ENCODE data around the gene ORC2.
"Not testable (repeated sequence)": the region's sequence is repeated elsewhere in the genome, so short reads cannot be mapped to it uniquely, and the experiment has no call there.

Gene ORC2

DNA sequence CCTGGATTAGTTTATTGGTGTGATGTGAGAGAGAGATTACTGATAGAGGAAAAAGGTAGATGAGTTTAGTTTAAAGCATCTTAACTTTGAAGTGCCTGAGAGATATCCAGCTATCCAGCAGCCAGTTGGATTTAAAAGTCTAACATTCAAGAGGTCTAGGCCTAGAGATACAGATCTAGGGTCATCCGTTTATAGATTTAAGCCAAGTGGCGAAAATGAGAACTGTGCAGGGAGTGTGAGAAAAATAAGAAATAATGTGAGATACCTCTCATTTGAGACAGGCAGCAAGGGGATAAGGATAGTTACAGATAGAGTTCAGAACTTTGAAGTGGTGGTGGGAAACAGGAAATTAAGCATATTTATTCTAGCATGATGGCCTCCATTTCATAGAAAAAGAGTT lies 5.3 kb upstream of the ORC2 start:
- H3K4me3 ChIP-seq (ENCODE audit: low read depth, low read length) = no peak overlapping the region
- in situ Hi-C loops (cut with HindIII; ENCODE audit: low pct_ligation_motif_present, low sequenced_read_pairs) = no loop called here
- DNase-seq = no peak
- no peak overlapping the region for H3K27ac ChIP-seq
- H3K36me3 ChIP-seq (replicated peaks) = no peaks in the 10 kb centered on the region
- H3K27me3 ChIP-seq (replicated peaks) = no peaks in the 10 kb centered on the region
- TF ChIP-seq, protein P1, sequence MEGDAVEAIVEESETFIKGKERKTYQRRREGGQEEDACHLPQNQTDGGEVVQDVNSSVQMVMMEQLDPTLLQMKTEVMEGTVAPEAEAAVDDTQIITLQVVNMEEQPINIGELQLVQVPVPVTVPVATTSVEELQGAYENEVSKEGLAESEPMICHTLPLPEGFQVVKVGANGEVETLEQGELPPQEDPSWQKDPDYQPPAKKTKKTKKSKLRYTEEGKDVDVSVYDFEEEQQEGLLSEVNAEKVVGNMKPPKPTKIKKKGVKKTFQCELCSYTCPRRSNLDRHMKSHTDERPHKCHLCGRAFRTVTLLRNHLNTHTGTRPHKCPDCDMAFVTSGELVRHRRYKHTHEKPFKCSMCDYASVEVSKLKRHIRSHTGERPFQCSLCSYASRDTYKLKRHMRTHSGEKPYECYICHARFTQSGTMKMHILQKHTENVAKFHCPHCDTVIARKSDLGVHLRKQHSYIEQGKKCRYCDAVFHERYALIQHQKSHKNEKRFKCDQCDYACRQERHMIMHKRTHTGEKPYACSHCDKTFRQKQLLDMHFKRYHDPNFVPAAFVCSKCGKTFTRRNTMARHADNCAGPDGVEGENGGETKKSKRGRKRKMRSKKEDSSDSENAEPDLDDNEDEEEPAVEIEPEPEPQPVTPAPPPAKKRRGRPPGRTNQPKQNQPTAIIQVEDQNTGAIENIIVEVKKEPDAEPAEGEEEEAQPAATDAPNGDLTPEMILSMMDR (IDR thresholded peaks at IDR 0.05; ENCODE audit: low read depth, low read length, missing control alignments) = no peak

DNA sequence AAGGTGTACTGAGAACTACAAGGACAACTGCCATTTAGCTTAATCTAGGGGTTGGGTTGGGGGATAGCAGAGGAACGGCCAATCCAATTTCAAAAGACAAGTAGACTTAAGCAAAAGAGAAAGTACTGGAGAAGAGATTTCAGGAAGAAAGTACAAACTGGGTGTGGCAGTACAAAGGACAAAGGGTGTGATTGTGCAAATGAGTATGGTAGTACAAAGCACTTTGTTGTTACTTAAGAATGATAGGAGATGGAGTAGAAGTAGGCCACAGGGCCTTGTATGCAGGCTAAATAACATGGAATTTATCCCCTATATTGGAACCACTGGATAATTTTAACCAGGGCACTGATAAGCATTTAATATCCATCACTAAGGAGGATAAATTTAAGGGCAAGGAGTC lies 4.7 kb upstream of the ORC2 start:
- Histone ChIP-seq H3K27ac (no peak overlapping the region), H3K27me3 (replicated peaks) (no peaks in the 10 kb centered on the region), H3K4me3 (ENCODE audit: low read depth, low read length) (no peak overlapping the region), H3K36me3 (replicated peaks) (no peaks in the 10 kb centered on the region)
- no peak for DNase-seq
- in situ Hi-C loops (cut with HindIII; ENCODE audit: low pct_ligation_motif_present, low sequenced_read_pairs) = no loop called here
- TF ChIP-seq, protein P1 (IDR thresholded peaks at IDR 0.05; ENCODE audit: low read depth, low read length, missing control alignments) = no peak

DNA sequence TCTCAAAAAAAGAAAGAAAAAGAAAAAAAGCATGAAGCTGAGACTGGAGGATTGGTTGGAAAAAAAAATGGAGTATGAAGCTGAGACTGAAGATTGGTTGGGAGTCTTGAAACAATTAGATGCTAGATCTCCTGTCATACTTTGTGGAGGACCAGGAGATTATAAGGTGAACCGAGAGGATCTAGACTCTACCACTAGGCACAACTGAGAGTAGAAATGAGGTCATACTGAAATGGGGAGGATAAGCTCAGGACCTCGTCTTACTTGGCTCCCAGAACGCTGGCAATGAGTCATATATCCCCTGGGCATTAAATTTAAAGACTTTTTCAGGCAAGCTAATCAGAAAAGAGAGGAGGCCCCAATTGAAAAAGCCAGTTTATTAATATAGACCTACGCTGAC lies 3.3 kb upstream of the ORC2 start:
- Histone ChIP-seq H3K27ac (peak overlapping the region; percentile 1), H3K27me3 (replicated peaks) (no peaks in the 10 kb centered on the region), H3K36me3 (replicated peaks) (no peaks in the 10 kb centered on the region), H3K4me3 (ENCODE audit: low read depth, low read length) (no peak overlapping the region)
- DNase-seq = peak; percentile 88
- in situ Hi-C loops (cut with HindIII; ENCODE audit: low pct_ligation_motif_present, low sequenced_read_pairs) = no loop called here
- TF ChIP-seq, protein P1 (IDR thresholded peaks at IDR 0.05; ENCODE audit: low read depth, low read length, missing control alignments) = peak; percentile 8

DNA sequence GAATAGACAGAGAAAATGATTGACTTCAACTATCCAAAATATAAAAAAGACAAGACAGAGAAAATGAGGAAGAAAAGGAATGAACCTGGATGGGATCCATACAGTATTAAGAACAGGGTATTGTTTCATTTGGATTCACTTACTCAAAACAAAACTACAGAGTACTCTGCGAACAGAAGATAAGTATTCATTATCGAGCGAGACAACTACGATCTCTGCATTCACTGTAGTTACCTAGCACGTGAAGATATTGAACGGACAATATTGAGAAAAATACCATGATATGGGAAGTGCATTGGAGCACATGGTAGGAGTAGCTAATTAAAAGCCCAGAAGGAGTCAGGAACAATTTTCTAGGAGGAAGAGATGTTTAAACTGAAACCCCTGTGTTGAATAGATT lies 1.0 kb upstream of the ORC2 start:
- H3K36me3 ChIP-seq (replicated peaks) = no peaks in the 10 kb centered on the region
- TF ChIP-seq, protein P1 (IDR thresholded peaks at IDR 0.05; ENCODE audit: low read depth, low read length, missing control alignments) = no peak
- H3K27ac ChIP-seq = no peak overlapping the region
- in situ Hi-C loops (cut with HindIII; ENCODE audit: low pct_ligation_motif_present, low sequenced_read_pairs) = no loop called here
- peak overlapping the region; percentile 97 for H3K4me3 ChIP-seq (ENCODE audit: low read depth, low read length)
- DNase-seq = no peak
- no peaks in the 10 kb centered on the region for H3K27me3 ChIP-seq (replicated peaks)

DNA sequence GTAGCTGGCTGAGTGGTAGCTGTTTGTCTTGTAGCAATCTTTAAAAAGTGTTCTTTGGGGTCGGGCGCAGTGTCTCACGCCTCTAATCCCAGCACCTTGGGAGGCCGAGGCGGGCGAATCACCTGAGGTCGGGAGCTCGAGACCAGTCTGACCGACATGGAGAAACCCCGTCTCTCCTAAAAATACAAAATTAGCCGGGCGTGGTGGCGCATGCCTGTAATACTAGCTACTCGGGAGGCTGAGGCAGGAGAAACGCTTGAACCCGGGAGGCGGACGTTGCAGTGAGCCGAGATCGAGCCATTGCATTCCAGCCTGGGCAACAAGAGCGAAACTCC lies 425 bp upstream of the ORC2 start:
- in situ Hi-C loops (cut with HindIII; ENCODE audit: low pct_ligation_motif_present, low sequenced_read_pairs); H3K27me3 ChIP-seq (replicated peaks); H3K36me3 ChIP-seq (replicated peaks); DNase-seq: not testable (repeated sequence)
- H3K4me3 ChIP-seq (ENCODE audit: low read depth, low read length) = peak overlapping the region; percentile 97
- peak overlapping the region; percentile 61 for H3K27ac ChIP-seq

DNA sequence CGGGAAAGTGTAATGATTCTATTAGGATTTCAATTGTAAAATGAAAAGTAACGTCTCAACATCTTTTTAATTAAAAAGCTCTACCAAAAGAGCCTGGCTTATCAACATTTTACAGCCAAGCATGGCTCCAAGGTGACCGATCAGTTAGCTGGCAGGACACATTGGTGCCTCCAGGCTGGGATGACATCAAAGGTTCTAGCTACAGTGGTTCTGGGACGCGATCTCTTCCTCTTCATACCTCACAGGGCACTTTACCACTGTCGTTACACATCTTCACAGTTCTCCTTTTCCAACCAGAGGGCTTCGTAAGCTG lies 693 bp downstream of the ORC2 start:
- in situ Hi-C loops (cut with HindIII; ENCODE audit: low pct_ligation_motif_present, low sequenced_read_pairs) = no loop called here
- TF ChIP-seq, protein P1 (IDR thresholded peaks at IDR 0.05; ENCODE audit: low read depth, low read length, missing control alignments) = no peak
- DNase-seq = no peak
- H3K27ac ChIP-seq = no peak overlapping the region
- peak overlapping the region; percentile 97 for H3K4me3 ChIP-seq (ENCODE audit: low read depth, low read length)
- no peaks in the 10 kb centered on the region for H3K36me3 ChIP-seq (replicated peaks)
- H3K27me3 ChIP-seq (replicated peaks) = no peaks in the 10 kb centered on the region
